SK-N-SH treated with all-trans-retinoic acid at 6 μM for 48 hours (cell line): ENCODE results near the gene CDC42EP1.

Experiments used
- ATAC-seq: fragments of 200-7000 bp; cut with Tn5 transposase; 3 replicates; pipeline ENCODE4 v1.9.1; 2020; ENCODE audit warnings: mild to moderate bottlenecking, moderate library complexity
- ARNTL ChIP-seq: fragments of 450-650 bp; formaldehyde crosslinking; IDR thresholded peaks from 2 replicates; pipeline ENCODE4 v1.5.0; 2020; ENCODE audit warnings: low read depth, mild to moderate bottlenecking, moderate library complexity, borderline replicate concordance
- BACH2 ChIP-seq: fragments of 250-450 bp; sonication (Bioruptor Pico); IDR thresholded peaks from 2 replicates; pipeline ENCODE4 v1.9.0; 2021; ENCODE audit warnings: mild to moderate bottlenecking, borderline replicate concordance
- CREB5 ChIP-seq: fragments of 250-450 bp; sonication (Bioruptor Pico); IDR thresholded peaks from 2 replicates; pipeline ENCODE4 v1.5.1; 2020; ENCODE audit warnings: low read depth, mild to moderate bottlenecking, moderate library complexity
- CSDC2 ChIP-seq: fragments of 250-450 bp; sonication (Bioruptor Pico); IDR thresholded peaks from 2 replicates; pipeline ENCODE4 v1.5.0; 2020; ENCODE audit warnings: mild to moderate bottlenecking, moderate library complexity
- ESRRG ChIP-seq: fragments of 250-450 bp; sonication (Bioruptor Pico); IDR thresholded peaks from 2 replicates; pipeline ENCODE4 v1.6.1; 2021; ENCODE audit warnings: mild to moderate bottlenecking
- GLIS3 ChIP-seq: fragments of 250-450 bp; sonication (Bioruptor Pico); IDR thresholded peaks from 2 replicates; pipeline ENCODE4 v1.5.0; 2020; ENCODE audit warnings: mild to moderate bottlenecking, moderate library complexity
- ISL1 ChIP-seq: fragments of 250-450 bp; sonication (Bioruptor Pico); IDR thresholded peaks from 2 replicates; pipeline ENCODE4 v2.1.2; 2022; ENCODE audit warnings: mild to moderate bottlenecking, moderate library complexity
- OSR1 ChIP-seq: fragments of 250-450 bp; sonication (Bioruptor Pico); IDR thresholded peaks from 2 replicates; pipeline ENCODE4 v1.8.0; 2022; ENCODE audit warnings: moderate library complexity, mild to moderate bottlenecking, inconsistent platforms
- PPARA ChIP-seq: fragments of 250-450 bp; sonication (Bioruptor Pico); IDR thresholded peaks from 2 replicates; pipeline ENCODE4 v1.5.0; 2020; ENCODE audit warnings: mild to moderate bottlenecking, borderline replicate concordance
- RARB ChIP-seq: fragments of 250-450 bp; sonication (Bioruptor Pico); IDR thresholded peaks from 2 replicates; pipeline ENCODE4 v1.8.0; 2021; ENCODE audit warnings: mild to moderate bottlenecking, moderate library complexity
- SNAI2 ChIP-seq: fragments of 250-450 bp; sonication (Bioruptor Pico); IDR thresholded peaks from 2 replicates; pipeline ENCODE4 v1.5.0; 2020; ENCODE audit warnings: mild to moderate bottlenecking, moderate library complexity
- TCF4 ChIP-seq: fragments of 250-450 bp; sonication (Bioruptor Pico); IDR thresholded peaks from 2 replicates; pipeline ENCODE4 v1.8.0; 2021; ENCODE audit warnings: mild to moderate bottlenecking, moderate library complexity, borderline replicate concordance
- TOX ChIP-seq: fragments of 250-450 bp; sonication (Bioruptor Pico); IDR thresholded peaks from 2 replicates; pipeline ENCODE4 v1.8.0; 2021; ENCODE audit warnings: mild to moderate bottlenecking, moderate library complexity, borderline replicate concordance
- ZC3H10 ChIP-seq: fragments of 250-450 bp; sonication (Bioruptor Pico); IDR thresholded peaks from 2 replicates; pipeline ENCODE4 v1.5.1; 2021; ENCODE audit warnings: mild to moderate bottlenecking, moderate library complexity
- ZFP3 ChIP-seq: fragments of 250-450 bp; sonication (Bioruptor Pico); IDR thresholded peaks from 2 replicates; pipeline ENCODE4 v1.5.0; 2020; ENCODE audit warnings: mild to moderate bottlenecking, moderate library complexity
- ZFP30 ChIP-seq: fragments of 450-650 bp; formaldehyde crosslinking; IDR thresholded peaks from 2 replicates; pipeline ENCODE4 v1.5.0; 2022; ENCODE audit warnings: mild to moderate bottlenecking, moderate library complexity
- ZNF565 ChIP-seq: fragments of 450-650 bp; formaldehyde crosslinking; conservative IDR thresholded peaks from 2 replicates; pipeline ENCODE4 v1.5.0; 2020; ENCODE audit warnings: low read depth, mild to moderate bottlenecking, moderate library complexity
- ZNF70 ChIP-seq: fragments of 450-650 bp; formaldehyde crosslinking; IDR thresholded peaks from 2 replicates; pipeline ENCODE4 v1.5.0; 2020; ENCODE audit warnings: mild to moderate bottlenecking, moderate library complexity
- ZNF8 ChIP-seq: fragments of 450-650 bp; formaldehyde crosslinking; IDR thresholded peaks from 2 replicates; pipeline ENCODE4 v1.5.0; 2020; ENCODE audit warnings: mild to moderate bottlenecking, moderate library complexity
- TF ChIP-seq, protein P1 (sequence below): fragments of 250-450 bp; sonication (Bioruptor Pico); IDR thresholded peaks from 2 replicates; pipeline ENCODE4 v1.8.0; 2020; ENCODE audit warnings: mild to moderate bottlenecking, moderate library complexity, borderline replicate concordance
- TF ChIP-seq, protein P2 (sequence below): fragments of 250-450 bp; sonication (Bioruptor Pico); IDR thresholded peaks from 2 replicates; pipeline ENCODE4 v1.5.1; 2021; ENCODE audit warnings: mild to moderate bottlenecking, moderate library complexity
- TF ChIP-seq, protein P3 (sequence below): fragments of 250-450 bp; sonication (Bioruptor Pico); IDR thresholded peaks from 2 replicates; pipeline ENCODE4 v1.8.0; 2021; ENCODE audit warnings: low read depth, mild to moderate bottlenecking, moderate library complexity, borderline replicate concordance
- TF ChIP-seq, protein P4 (sequence below): fragments of 250-450 bp; sonication (Bioruptor Pico); IDR thresholded peaks from 2 replicates; pipeline ENCODE4 v1.5.0; 2020; ENCODE audit warnings: mild to moderate bottlenecking, moderate library complexity

Gene CDC42EP1

GRCh38 chr22:37519268-37520195 lies 40.7 kb upstream of the CDC42EP1 start, which contains the start of gene CARD10:
TSS of gene CARD10 (minus strand) at chr22:37519415. CDS start at chr22:37519200, 215 bp downstream.
- no peak for TF ChIP-seq ISL1 (CRISPR knock-in tag)
- TF ChIP-seq, protein P1, sequence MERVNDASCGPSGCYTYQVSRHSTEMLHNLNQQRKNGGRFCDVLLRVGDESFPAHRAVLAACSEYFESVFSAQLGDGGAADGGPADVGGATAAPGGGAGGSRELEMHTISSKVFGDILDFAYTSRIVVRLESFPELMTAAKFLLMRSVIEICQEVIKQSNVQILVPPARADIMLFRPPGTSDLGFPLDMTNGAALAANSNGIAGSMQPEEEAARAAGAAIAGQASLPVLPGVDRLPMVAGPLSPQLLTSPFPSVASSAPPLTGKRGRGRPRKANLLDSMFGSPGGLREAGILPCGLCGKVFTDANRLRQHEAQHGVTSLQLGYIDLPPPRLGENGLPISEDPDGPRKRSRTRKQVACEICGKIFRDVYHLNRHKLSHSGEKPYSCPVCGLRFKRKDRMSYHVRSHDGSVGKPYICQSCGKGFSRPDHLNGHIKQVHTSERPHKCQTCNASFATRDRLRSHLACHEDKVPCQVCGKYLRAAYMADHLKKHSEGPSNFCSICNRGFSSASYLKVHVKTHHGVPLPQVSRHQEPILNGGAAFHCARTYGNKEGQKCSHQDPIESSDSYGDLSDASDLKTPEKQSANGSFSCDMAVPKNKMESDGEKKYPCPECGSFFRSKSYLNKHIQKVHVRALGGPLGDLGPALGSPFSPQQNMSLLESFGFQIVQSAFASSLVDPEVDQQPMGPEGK (CRISPR knock-in tag): no peak
- TF ChIP-seq ZFP3: no peak
- TF ChIP-seq TCF4: no peak
- TF ChIP-seq ESRRG (CRISPR knock-in tag): no peak
- no peak for TF ChIP-seq RARB (CRISPR knock-in tag)
- no peak for TF ChIP-seq TOX (CRISPR knock-in tag)
- no peak for TF ChIP-seq BACH2
- TF ChIP-seq GLIS3 (CRISPR knock-in tag): no peak
- no peak for TF ChIP-seq ZC3H10 (CRISPR knock-in tag)
- no peak for TF ChIP-seq ZNF8 (CRISPR knock-in tag)
- TF ChIP-seq CSDC2 (CRISPR knock-in tag): no peak
- TF ChIP-seq, protein P2, sequence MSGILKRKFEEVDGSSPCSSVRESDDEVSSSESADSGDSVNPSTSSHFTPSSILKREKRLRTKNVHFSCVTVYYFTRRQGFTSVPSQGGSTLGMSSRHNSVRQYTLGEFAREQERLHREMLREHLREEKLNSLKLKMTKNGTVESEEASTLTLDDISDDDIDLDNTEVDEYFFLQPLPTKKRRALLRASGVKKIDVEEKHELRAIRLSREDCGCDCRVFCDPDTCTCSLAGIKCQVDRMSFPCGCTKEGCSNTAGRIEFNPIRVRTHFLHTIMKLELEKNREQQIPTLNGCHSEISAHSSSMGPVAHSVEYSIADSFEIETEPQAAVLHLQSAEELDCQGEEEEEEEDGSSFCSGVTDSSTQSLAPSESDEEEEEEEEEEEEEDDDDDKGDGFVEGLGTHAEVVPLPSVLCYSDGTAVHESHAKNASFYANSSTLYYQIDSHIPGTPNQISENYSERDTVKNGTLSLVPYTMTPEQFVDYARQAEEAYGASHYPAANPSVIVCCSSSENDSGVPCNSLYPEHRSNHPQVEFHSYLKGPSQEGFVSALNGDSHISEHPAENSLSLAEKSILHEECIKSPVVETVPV (CRISPR knock-in tag): no peak
- TF ChIP-seq ZFP30 (CRISPR knock-in tag): no peak
- peak; percentile 74 for ATAC-seq

DNA sequence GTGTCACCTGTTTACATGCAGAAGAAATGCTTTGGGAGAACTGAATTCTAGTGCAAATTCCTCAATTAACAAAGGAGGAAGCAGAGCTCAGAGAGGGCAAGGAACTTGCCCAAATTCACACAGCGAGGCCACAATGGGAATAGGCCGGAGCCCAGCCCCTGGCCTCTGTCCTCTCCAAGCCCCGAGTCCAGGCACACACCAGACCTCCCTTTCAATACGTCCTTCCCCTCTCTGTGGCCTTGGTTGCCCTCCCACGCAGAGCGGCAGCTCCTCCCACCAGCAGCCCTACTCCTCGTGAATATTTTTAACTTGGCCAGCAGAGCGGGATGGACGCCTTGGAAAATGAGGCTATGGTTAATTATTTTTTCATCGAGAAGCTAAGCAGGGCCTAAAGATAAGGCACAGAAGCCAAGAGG lies 39.5 kb upstream of the CDC42EP1 start:
- no peak for TF ChIP-seq GLIS3 (CRISPR knock-in tag)
- no peak for TF ChIP-seq PPARA
- no peak for TF ChIP-seq SNAI2
- no peak for TF ChIP-seq ZNF8 (CRISPR knock-in tag)
- no peak for TF ChIP-seq ZFP30 (CRISPR knock-in tag)
- TF ChIP-seq ZNF70 (CRISPR knock-in tag): no peak
- no peak for TF ChIP-seq ZFP3
- TF ChIP-seq, protein P3, sequence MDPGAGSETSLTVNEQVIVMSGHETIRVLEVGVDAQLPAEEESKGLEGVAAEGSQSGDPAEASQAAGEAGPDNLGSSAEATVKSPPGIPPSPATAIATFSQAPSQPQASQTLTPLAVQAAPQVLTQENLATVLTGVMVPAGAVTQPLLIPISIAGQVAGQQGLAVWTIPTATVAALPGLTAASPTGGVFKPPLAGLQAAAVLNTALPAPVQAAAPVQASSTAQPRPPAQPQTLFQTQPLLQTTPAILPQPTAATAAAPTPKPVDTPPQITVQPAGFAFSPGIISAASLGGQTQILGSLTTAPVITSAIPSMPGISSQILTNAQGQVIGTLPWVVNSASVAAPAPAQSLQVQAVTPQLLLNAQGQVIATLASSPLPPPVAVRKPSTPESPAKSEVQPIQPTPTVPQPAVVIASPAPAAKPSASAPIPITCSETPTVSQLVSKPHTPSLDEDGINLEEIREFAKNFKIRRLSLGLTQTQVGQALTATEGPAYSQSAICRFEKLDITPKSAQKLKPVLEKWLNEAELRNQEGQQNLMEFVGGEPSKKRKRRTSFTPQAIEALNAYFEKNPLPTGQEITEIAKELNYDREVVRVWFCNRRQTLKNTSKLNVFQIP (CRISPR knock-in tag): no peak
- no peak for TF ChIP-seq ZNF565
- TF ChIP-seq, protein P2 (CRISPR knock-in tag): no peak
- TF ChIP-seq OSR1 (CRISPR knock-in tag): no peak
- TF ChIP-seq CREB5 (CRISPR knock-in tag): no peak
- TF ChIP-seq BACH2: no peak
- TF ChIP-seq, protein P4, sequence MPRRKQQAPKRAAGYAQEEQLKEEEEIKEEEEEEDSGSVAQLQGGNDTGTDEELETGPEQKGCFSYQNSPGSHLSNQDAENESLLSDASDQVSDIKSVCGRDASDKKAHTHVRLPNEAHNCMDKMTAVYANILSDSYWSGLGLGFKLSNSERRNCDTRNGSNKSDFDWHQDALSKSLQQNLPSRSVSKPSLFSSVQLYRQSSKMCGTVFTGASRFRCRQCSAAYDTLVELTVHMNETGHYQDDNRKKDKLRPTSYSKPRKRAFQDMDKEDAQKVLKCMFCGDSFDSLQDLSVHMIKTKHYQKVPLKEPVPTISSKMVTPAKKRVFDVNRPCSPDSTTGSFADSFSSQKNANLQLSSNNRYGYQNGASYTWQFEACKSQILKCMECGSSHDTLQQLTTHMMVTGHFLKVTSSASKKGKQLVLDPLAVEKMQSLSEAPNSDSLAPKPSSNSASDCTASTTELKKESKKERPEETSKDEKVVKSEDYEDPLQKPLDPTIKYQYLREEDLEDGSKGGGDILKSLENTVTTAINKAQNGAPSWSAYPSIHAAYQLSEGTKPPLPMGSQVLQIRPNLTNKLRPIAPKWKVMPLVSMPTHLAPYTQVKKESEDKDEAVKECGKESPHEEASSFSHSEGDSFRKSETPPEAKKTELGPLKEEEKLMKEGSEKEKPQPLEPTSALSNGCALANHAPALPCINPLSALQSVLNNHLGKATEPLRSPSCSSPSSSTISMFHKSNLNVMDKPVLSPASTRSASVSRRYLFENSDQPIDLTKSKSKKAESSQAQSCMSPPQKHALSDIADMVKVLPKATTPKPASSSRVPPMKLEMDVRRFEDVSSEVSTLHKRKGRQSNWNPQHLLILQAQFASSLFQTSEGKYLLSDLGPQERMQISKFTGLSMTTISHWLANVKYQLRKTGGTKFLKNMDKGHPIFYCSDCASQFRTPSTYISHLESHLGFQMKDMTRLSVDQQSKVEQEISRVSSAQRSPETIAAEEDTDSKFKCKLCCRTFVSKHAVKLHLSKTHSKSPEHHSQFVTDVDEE: no peak
- TF ChIP-seq ARNTL: no peak
- TF ChIP-seq ZC3H10 (CRISPR knock-in tag): no peak
- no peak for TF ChIP-seq TOX (CRISPR knock-in tag)
- TF ChIP-seq RARB (CRISPR knock-in tag): no peak
- no peak for TF ChIP-seq ISL1 (CRISPR knock-in tag)
- TF ChIP-seq ESRRG (CRISPR knock-in tag): no peak
- no peak for ATAC-seq
